Raji (cell line): ENCODE data around the gene GNA12.

ENCODE experiments used
- POLR2A ChIP-seq: IDR thresholded peaks from 2 replicates; pipeline ENCODE4 v1.6.1; 2011; ENCODE audit warnings: low read depth, low read length, control low read depth; ENCODE audit not compliant: insufficient read depth

The GNA12 gene

DNA sequence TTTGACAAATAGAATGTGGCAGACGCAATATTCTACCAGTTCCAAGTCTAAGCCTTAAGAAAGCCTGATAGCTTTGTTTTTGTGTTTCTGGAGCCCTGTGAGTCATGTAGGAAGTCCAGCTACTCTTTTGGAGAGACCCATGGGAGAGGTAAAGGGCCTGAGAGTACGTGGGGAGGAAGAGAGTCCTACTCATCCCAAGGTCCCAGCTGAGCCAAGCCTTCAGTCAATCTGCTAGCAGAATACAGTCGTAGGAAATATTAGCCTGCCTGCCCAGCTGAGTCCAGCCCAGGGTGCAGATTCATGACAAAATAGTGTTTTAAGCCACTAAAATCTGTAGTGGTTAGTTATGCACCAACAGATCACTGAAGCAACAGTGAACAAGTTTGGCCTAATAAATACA is 9.0 kb upstream of the GNA12 start:
- TF ChIP-seq POLR2A, result no peak

DNA sequence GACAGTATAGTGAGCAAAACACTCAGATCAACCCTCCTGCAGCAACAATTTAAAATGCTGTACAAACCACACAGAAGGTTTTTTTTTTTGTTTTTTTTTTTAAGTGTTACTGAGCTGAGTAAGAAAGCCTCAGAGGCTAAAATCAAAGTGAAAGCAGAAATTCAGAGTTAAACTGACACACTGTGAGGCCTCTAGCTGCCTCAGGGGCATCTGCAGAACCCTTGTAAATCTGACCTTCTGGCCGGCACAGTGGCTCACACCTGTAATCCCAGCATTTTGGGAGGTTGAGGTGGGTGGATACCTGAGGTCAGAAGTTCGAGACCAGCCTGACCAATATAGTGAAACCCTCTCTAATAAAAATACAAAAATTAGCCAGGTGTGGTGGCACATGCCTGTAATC is 7.4 kb upstream of the GNA12 start:
- no peak for TF ChIP-seq POLR2A

DNA sequence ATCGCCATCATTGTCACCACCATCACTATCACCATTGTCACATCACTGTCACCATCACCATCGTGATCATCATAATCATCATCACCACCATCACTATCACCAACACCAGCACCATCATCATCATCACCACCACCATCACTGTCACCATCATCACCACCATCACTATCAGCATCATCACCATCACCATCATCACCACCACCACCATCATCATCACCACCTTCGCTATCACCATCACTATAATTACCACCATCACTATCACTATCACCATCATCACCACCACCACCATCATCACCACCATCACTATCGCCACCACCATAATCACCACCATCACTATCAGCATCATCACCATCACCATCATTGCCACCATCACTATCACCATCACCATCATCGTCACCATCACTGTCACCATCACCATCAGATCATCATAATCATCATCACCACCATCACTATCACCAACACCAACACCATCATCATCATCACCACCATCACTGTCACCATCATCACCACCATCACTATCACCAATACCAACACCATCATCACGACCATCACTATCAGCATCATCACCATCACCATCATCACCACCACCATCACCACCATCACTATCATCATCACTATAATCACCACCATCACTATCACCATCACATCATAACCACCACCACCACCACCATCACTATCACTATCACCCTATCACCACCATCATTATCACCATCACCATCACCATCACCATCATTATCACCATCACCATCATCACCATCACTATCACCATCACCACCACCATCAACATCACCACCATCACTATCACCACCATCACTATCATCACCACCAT is 6.0 kb upstream of the GNA12 start:
- TF ChIP-seq POLR2A, result no peak

DNA sequence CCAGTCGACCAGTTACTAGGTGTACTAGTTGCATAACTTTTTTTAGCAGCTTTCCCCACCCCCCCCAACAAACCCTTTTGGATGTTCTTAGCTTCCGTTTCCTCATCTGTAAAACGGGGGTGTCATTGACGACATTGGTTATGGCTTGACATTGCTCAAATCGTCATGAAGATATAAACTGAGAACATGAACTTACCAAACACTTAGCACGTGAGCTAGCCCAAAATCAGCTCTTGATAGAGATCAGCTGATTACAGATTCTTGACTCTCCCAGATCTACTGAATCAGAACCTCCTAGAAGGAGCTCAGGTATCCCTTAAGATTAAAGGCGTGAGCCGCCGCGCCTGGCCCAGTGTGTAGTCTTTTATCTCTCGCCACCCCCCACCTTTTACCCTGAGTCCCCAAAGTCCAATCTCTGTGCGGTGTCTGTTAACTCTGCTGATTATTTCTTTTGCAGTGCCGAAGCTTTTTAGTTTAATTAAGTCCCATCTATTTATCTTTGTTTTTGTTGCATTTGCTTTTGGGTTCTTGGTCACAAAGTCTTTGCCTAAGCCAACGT is 1.0 kb upstream of the GNA12 start:
- TF ChIP-seq POLR2A, result no peak

DNA sequence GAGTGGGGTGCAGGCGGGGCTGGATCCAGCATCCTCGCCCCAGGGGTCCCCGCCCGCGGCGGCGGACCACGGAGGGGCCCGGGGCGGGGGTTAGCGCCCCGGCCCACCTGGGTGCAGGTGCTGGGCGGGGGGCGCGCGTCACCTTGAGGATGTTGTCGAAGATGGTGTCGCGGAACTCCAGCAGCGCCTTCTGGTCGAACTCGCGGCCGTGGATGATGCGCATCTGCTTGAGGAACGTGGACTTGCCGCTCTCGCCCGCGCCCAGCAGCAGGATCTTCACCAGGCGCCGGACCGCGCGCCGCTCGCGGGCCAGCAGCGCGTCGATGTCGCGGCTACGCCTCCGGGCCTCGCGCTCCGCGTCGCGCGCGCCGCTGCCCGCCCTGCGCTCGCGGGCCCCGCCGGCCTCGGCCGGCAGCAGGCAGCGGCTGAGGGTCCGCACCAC is 376 bp downstream of the GNA12 start:
- TF ChIP-seq POLR2A, result no peak

DNA sequence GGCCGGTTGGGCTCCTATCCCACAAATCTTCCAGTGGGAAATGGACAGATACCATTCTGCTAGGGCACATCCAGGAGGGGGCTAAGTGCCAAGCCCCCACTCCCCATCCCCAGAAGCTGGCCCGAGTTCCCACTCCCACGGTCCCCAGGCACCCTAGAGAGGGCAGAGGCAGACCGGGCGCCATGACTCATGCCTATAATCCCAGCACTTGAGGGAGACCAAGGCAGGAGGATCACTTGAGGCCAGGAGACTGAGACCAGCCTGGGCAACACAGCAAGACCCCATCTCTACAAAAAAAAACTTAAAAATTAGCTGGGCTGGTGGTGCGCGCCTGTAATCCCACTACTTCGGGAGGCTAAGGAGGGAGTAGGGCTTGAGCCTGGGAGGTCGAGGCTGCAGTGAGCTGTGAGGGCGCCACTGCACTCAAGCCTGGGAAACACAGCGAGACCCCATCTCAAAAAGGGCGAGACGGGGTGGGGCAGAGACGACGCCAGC is 870 bp downstream of the GNA12 start:
- no peak for TF ChIP-seq POLR2A

DNA sequence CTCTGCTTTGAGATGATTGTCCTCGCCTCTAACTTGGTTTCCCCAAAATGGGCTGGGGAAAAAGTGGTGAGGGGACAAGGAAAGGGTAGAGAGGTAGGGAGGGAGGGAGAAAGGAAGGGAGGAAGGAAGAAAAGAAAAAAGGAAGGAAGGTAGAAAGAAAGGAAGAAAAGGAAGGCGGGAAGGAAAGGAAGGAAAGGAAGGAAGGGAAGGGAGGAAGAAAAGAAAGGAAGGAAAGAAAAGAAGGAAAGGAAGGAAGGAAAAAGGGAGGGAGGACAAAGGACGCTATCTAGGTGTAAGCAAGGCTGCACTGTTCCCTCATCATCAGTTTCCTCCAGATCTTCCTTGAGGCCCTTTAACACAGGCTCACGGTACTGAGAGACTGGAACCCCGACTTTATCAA is 2.2 kb downstream of the GNA12 start:
- no peak for TF ChIP-seq POLR2A

DNA sequence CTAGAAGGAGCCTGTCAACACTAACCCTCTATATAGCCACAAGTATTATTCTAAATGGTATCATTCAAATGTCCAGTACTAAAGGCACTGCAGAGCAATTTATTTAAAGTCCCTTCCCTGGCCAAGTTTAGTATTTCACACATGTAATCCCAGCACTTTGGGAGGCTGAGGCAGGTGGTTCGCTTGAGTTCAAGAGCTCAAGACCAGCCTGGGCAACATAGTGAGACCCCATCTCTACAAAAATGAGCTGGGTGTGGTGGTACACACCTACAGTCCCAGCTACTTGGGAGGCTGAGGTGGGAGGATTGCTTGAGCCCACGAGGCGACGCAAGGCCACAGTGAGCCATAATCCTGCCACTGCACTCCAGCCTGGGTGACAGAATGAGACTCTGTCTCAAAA is 3.6 kb downstream of the GNA12 start:
- no peak for TF ChIP-seq POLR2A

DNA sequence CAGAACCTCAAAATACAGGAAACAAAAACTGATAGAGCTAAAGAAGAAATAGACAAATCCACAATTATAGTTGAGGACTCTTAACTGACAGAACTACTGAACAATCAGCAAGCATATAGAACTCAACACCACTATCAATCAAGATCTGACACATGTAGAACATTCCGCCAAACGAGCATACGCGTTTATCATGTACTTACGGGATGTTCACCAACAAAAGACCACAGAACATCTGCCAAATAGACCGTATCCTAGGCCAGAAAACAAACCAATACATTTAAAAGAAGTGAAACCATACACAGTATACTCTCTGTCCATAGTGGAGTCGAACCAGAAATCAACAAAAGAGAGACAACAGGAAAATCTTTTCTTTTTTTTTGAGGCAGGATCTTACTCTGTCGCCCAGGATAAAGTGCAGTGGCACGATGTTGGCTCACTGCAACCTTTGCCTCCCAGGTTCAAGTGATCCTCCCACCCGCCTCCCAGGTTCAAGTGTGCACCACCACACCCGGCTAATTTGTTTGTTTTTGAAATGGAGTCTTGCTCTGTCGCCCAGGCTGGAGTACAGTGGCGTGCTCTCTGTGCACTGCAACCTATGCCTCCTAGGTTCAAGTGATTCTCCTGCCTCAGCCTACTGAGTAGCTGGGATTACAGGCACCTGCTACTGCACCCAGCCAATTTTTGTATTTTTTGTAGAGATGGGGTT is 5.1 kb downstream of the GNA12 start:
- no peak for TF ChIP-seq POLR2A

DNA sequence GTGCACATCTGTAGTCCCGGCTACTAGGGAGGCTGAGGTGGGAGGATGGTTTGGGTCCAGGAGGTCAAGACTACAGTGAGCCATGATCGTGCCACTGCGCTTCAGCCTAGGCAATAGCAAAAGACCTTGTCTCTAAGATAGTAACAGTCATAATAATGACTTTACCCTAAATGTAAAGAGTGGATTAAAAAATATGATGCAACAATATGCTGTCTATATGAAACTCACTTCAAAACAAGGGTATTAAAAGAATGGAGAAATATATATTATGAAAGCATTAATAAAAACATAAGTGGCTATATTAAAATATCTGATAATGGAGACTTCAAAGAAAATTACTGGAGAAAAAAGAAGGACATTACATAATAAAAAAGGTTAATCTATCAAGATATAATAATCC is 5.7 kb downstream of the GNA12 start:
- no peak for TF ChIP-seq POLR2A

DNA sequence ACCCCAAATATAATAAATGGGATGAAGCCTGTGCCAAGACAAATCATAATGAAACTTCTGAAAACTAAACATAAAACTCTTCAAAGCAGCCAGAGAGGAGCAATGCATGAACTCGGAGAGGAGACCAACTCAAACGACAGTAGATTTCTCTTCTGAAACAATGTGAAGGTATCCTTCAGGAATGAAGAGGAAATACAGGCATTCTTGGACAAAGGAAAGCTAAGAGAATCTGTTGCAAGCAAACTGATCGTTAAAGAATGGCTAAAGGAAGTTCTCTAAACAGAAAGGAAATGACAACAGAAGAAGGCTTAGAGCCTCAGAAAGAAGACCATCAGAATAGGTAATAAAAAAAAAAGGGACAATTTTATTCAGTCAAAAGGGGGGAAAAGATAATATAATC is 6.6 kb downstream of the GNA12 start:
- no peak for TF ChIP-seq POLR2A

DNA sequence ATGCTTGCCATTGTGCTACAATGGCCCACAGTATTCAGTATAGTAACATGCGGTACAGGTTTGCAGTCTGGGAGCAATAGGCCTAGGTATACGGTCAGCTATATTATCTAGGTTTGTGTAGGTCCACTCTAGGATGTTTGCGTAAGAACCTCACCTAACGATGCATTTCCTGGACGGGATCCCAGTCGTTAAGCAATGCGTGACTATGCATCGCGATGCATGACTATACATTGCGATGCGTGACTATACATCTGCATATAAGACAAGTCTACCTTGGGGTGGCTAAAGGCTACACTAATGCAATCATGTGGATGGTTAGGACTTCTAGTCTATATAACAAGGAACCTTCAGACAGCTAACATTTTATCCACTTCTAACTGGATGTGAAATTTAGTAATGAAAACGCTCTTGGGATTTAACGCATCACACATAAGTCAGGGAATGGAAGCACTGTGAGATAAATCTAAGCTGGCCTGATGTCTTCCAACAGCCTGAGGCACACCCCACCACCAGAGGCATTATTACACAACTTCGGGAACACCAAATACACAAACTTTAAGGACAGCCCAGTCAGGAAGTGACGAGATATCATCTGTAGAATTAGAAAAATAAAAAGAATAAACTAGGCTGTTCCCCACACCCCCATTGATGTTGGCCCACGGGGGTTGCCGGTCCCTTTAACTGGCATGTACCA is 9.2 kb downstream of the GNA12 start:
- TF ChIP-seq POLR2A, result no peak

DNA sequence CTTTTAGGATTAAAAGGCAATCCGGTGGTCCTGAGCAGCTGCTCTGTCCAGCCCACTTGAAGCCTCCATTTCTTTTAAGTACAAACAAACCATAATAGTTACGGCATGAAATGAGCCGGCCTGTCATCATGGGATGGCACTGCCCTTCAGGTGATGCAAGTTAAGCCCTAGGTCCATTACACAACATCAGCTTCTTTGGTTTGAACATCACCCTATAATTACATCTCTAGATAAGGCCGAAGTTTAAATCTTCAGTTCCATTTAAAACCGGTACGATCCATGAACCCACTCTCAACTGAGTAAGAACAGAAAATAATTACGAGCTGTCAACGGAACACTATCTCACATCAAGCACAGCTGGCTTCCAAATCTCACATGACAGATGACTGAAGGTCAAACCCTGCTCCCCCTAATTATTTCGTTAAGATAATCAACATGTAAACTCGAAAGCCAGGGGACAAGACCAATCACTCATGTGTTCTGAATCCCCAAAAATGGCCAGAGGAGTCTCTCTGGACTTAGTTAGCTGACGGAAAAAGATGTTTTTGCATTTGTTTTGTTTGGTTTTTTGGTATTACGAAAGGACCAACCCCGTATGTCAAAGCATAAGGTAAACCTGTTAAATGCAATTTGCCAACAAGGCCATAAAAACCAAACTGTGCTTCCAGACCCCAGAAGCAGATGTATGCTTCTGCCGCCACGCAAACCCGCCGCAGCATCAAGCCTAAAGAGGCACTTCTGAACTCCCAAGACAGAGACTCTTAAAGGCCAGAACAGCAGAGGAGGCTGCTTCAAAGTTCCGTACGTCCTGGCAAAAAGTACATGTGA is 10.8 kb downstream of the GNA12 start:
- TF ChIP-seq POLR2A, result no peak

DNA sequence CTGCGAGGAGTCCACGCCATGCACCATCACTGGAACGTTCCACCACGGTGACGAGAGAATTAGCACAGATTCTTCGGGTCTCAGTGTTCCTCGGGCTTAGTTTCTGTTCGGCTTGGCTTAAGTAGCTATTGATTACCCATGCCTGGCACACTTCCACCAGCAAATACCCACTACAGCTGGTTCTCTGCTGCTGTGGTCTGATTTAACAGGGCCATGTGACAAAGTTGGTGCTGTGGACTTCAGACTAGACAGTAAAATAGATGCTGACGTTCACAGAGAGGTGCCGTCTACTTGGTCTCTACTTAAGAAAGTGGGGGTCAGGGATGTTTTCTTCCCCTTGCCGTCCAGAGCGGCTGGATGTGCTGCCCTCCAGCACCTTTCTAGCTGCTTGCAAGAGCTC is 11.6 kb downstream of the GNA12 start:
- no peak for TF ChIP-seq POLR2A
